ENCODE data around the gene ADAMTS13.
A peak's percentile ranks its signal among the peaks of the same experiment; 100 is the strongest.
"Not testable (repeated sequence)": the region's sequence is repeated elsewhere in the genome, so short reads cannot be mapped to it uniquely, and the experiment has no call there.

The ADAMTS13 gene

DNA sequence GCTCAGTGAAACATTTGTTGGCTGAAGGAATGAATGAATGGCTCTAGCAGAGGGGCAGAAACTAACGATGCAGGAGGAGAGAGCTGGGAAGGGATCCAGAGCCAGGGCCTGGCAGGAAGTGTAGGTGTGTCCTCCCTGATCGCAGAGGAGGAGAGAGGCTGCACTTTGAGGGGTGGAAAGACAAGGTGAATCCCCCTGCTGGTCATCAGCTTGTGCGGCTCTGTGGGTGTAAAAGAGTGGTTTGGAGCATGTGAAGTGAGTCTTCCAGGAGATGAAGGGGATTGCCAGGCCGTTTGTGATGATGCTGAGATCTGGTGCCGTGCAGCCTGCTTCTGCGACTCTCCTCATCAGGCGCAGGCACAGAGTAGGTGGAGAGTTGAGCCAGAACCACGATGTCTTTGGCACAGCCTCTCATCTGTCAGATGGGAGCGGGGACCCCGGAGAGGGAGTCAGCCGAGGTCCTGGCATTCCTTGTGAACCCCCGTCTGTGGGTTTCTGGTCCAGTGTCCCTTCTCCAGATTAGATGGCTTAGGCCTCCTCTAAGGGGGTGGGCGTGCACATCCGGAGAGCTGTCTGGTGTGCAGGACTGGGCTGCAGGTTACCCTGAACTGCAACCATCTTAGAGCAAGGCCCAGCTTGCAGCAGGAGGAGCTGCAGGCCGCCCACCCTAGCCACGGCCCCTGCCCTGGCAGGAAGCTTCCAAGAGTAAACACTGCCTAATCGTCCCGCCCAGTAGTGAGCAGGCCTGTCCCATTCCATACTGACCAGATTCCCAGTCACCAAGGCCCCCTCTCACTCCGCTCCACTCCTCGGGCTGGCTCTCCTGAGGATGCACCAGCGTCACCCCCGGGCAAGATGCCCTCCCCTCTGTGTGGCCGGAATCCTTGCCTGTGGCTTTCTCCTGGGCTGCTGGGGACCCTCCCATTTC is at the start of gene ADAMTS13:
ADAMTS13 (plus strand) TSS at position 753 of the 928 bp plus-strand sequence; CDS start at position 830, 77 bp downstream.
- no peak for DNase-seq

DNA sequence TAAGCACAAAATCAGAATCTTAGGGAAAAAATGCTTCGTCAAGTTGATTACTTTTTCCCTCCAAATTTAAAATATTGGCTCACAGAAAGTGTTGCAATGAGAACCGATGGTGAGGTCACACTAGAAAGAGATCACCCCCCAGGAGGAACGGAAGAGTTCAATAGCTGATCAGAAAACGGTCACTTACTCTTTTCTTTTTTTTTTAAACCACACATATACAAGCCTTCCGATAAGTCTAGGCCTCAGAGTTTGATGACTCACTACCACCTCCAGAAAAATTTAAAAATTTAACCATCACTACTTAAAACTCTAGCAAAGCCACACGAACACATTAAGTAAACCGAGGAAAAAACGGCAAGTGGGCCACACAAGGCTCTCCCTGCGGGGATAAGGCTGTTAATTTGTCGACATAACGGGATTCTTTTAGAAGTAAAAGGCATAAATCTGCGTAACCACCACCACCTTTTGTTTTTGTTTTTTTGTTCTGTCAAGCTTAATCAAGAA is 47.5 kb upstream of the ADAMTS13 start:
- no peak for DNase-seq

DNA sequence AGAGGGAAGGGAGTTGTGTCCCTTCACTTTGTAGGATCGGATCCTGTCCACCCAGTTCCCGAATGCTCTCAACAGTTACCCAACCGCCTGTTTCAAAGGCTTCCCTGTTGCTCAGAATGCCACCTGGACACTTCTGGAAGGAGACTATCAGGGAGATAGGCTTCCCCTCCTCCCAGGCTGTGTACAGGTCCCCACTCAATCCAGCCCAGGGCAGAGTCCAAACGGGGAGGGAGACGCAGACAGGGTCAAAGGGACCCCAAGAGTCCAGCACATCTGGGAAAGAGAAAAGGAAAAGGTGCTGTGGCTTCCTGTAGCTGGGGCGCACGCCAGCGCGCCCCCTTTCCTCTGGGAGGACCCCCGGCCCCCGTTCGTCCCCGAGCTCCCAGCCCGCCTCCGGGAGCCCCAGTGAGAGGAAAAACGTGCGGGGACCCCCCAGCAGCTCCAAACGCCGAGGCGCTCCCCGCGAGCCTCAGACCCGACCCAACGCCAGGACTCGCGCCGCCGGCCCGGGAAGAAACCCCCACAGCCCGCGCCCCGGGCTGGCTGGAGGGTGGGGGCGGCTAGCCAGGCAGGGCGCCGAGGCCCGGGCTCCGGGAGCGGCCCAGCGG is 46.9 kb upstream of the ADAMTS13 start:
- DNase-seq, result no peak

- DNase-seq, result peak; percentile 90
Observed at GRCh38 chr9:133375724-133376654, 46.2 kb upstream of the ADAMTS13 start, which contains the start of the genes STKLD1 and SURF4. Gene STKLD1, plus strand, starts transcription at chr9:133376366. Its CDS starts 108 bp downstream, at chr9:133376474. Gene SURF4, minus strand, starts transcription at chr9:133376060. Its CDS starts 91 bp downstream, at chr9:133375969.

DNA sequence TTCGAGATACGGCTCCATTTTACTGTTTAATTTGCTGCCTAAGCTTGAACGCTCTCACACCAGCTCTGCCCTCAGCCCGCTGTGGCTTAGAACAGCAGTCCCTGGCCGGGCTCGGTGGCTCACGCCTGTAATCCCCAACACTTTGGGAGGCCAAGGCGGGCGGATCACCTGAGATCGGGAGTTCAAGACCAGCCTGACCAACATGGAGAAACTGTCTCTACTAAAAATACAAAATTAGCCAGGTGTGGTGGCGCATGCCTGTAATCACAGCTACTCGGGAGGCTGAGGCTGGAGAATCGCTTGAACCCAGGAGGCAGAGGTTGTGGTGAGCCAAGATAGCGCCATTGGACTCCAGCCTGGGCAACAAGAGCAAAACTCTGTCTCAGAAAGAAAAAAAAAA is 44.9 kb upstream of the ADAMTS13 start:
- DNase-seq, result not testable (repeated sequence)

GRCh38 chr9:133377721-133378216 is 44.4 kb upstream of the ADAMTS13 start:
- DNase-seq, result no peak

GRCh38 chr9:133378408-133378962 is 43.7 kb upstream of the ADAMTS13 start:
- no peak for DNase-seq

DNA sequence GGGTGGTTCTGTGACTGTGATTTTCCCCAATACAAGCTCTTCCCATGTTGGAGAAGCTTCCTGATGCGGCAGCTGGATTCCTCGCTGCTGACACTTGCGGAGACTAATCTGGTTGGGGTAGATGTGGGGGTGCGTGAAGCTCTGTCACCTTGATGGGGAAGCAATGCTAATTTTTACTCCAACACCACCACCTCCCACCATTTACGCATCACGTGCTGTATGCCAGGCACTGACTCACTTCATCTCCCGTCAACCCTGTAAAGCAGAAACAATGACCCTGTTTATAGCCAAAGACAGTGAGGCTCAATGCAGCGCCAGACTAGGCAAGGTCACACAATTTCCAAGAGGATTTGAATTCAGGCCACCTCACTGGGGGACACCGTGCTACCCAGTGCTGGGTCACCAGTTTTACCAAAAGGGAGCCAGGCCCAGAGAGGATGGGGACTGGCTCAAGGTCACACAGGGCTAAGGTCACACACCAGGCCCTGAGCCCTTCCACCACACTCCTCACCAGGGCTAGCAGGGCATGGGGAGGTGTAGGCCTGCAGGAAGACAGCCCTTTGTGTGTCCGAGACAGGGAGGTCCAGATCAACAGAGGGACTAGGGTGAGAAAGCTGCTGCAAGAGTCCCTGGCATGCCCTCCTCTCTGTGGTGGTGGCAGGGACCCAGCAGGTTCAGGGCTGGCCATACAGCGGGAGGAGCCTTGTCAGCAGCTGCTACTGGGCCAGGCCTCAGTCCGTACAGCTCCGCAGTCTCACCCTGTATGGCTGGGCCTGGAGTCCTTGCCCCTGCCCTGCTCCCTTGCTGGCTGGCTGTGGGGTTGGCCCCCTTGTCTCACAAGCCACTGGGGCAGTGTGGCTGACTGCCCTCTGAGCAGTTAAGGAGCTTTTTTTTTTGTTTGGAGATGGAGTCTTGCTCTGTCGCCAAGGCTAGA is 42.7 kb upstream of the ADAMTS13 start:
- no peak for DNase-seq

DNA sequence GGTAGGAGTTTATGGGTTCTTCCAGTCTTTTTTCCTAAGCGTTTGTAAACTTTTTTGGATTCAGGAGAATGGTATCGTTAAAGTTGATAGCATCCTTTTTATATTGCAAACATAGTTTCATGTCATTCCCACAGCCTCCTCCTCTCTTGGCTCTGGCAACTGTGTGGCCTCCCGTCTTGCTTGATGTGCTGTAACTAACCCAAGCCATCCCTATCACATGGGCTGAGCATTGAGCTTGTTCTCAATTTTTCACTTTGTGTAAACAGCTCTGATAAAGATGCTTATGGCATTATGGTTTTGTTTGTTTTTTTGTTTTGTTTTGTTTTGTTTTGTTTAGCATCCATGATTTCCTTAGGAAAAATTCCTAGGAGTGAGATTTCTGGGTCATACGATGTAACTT is 41.4 kb upstream of the ADAMTS13 start:
- DNase-seq, result no peak

GRCh38 chr9:133382507-133383141 is 39.5 kb upstream of the ADAMTS13 start:
- no peak for DNase-seq

DNA sequence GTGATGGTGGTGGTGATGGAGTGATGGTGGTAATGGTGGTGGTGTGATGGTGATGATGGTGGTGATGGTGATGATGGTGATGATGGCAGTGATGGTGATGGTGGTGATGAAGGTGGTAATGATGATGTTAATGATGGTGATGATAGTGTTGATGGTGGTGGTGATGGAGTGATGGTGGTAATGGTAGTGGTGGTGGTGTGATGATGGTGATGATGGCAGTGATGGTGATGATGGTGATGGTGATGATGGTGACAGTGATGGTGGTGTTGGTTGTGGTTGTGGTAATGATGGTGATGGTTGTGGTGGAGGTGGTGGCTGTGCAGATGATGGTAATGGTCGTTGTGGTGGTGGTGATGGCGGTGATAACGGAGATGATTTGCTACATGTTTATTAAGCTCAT is 38.7 kb upstream of the ADAMTS13 start:
- DNase-seq, result no peak

- no peak for DNase-seq
Observed at GRCh38 chr9:133384736-133385321, 37.3 kb upstream of the ADAMTS13 start.

DNA sequence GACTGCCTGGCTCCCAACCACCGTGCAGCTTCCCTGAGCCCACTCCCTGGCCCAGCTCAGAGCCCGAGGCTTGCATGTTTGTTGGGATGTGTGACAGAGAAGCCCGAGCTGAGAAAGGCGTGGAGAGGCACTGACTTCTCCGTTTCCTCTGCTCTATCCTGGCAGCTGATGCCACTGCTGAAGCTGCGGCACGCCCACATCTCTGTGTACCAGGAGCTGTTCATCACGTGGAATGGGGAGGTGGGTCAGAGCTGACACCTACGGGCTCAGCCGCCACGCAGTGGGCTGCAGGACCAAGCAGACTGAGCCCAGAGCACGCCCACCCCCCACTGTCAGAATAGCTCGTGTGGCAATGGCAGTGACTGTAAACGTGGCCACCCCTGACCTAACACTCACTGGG is 36.7 kb upstream of the ADAMTS13 start:
- no peak for DNase-seq

DNA sequence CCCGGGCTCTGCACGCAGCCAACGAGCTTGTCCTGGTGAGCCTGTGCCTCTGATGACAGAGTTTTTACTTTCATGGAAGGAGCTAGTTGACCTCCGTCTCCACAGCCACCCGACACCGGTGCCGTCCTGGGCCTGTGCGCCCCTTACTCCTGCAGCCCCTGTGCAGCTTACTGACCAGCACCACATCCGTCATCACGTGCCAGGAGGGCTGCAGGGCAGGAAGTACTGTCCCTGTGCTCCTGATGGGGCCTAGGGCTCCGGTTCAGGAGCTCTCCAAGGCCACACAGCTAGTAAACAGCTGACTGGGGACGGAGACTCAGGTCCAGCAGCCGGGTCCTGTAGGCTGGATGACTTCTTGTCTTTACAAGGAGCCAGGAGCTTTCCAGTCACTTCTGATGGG is 35.8 kb upstream of the ADAMTS13 start:
- no peak for DNase-seq

GRCh38 chr9:133387680-133388079 is 34.5 kb upstream of the ADAMTS13 start:
- DNase-seq, result no peak

GRCh38 chr9:133389025-133389557 is 33.1 kb upstream of the ADAMTS13 start:
- no peak for DNase-seq

DNA sequence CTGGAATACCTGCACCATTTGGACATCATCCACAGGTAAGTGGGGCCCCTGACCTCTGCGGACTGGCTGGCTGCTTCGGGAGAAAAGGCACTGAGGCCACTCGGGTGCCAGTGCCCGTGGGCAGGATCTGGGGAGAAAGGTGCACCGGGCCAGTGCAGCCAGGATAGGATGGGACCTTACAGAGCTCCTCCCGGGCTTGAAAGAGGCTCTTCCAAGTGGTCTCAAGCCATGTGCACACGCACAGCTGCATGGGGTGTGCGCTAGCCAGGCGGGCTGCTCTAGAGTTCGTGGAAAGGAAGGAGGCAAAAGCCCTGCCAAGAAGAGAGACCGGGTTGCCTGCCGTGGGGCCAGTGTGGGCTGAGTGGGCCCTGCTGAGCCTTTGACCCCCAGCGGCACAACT is 32.6 kb upstream of the ADAMTS13 start:
- DNase-seq, result no peak

DNA sequence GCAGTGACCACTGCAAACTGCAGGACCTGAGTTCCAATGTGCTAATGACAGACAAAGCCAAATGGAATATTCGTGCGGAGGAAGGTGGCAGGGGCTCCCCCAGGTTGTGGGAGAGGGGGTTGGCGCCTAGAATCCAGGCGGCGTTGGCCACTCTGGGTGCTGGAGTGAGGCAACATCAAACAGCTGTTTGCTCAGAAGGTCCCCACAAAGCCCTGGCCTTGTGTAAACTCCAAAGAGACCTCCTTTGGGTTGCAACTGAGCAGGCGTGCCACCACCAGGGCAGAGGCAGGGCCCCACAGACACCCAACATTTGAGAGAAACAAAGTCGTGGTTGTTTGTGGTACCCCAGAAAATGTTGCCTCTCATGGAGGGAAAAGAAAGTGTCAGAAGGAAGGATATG is 31.5 kb upstream of the ADAMTS13 start:
- DNase-seq, result no peak

DNA sequence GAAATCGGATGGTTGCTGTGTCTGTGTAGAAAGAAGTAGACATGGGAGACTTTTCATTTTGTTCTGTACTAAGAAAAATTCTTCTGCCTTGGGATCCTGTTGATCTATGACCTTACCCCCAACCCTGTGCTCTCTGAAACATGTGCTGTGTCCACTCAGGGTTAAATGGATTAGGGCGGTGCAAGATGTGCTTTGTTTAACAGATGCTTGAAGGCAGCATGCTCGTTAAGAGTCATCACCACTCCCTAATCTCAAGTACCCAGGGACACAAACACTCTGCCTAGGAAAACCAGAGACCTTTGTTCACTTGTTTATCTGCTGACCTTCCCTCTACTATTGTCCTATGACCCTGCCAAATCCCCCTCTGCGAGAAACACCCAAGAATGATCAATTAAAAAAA is 30.7 kb upstream of the ADAMTS13 start:
- not testable (repeated sequence) for DNase-seq

DNA sequence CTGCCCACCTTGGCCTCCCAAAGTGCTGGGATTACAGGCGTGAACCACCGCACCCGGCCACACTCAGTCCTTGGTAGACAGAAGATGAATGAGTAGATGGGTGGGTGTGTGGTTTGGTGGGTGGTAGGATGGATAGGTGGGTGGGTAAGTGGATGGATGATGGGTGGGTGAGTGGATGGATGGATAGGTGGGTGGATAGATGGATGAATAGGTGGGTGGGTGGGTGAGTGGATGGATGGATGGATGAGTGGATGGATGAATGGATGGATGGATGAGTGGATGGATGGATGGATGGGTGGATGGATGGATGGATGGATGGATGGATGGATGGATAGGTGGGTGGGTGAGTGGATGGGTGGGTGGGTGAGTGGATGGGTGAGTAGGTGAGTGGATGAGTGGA is 29.9 kb upstream of the ADAMTS13 start:
- DNase-seq, result not testable (repeated sequence)

Data from activated CD4-positive, alpha-beta T cell treated with anti-CD3 and anti-CD28 coated beads for 1 hour (primary cell).